Body of pancreas (tissue), 4 donors: ENCODE data around the gene ARHGEF11. TPM values are rescaled to one million over a fixed set of nuclear protein-coding genes. Genes with fewer than 3 reads are reported as not detected.

Experiments
- ATAC-seq: fragments of 150-250 bp; one replicate; pipeline ENCODE4 v1.9.1; 2016
- DNase-seq, 4 donors: peaks; one replicate each; pipeline ENCODE4 v3.0.0-alpha.2; 2019
- H3K27ac ChIP-seq, 4 donors: fragments of 200-600 bp; sonication (generic); 1 replicate in 3 of 4; 2 replicates in 1 of 4; pipeline versions ENCODE4 v1.5.1 to v1.6.1; 2016 to 2019; ENCODE audit warnings: mild to moderate bottlenecking in 1 of 4, mixed read lengths in 1 of 4, moderate library complexity in 1 of 4
- H3K27me3 ChIP-seq, 2 donors: fragments of 200-600 bp; sonication (generic); one replicate each; pipeline ENCODE4 v1.6.0; 2016; ENCODE audit warnings: mild to moderate bottlenecking in 1 of 2
- H3K36me3 ChIP-seq, 2 donors: fragments of 200-600 bp; sonication (generic); replicated peaks in 1 of 2; 2 replicates each; pipeline ENCODE4 v1.5.1; 2016; ENCODE audit warnings: low read depth in 2 of 2; ENCODE audit not compliant: insufficient read depth in 1 of 2
- H3K4me1 ChIP-seq: fragments of 200-600 bp; sonication (generic); one replicate; pipeline ENCODE4 v1.6.0; 2016
- H3K4me3 ChIP-seq, 2 donors: fragments of 200-600 bp; sonication (generic); 1 replicate in 1 of 2; 2 replicates in 1 of 2; pipeline ENCODE4 v1.5.1; 2016 to 2019
- H3K9me3 ChIP-seq, 3 donors: fragments of 200-600 bp; sonication (generic); 1 replicate in 2 of 3; 2 replicates in 1 of 3; pipeline ENCODE4 v1.5.1; 2016
- CTCF ChIP-seq, 7 experiments: fragments of 450-650 bp in 4 of 7; fragments of 200-600 bp in 3 of 7; sonication (generic) in 3 of 7; IDR thresholded peaks; one replicate each; pipeline ENCODE4 v1.5.1; 2016 to 2019; ENCODE audit warnings: antibody characterized with exemption in 7 of 7
- POLR2A ChIP-seq, 3 donors: fragments of 450-650 bp; IDR thresholded peaks; one replicate each; pipeline ENCODE4 v1.6.1; 2016; ENCODE audit warnings: antibody characterized with exemption in 3 of 3, mild to moderate bottlenecking in 2 of 3
- WGBS, 2 donors: methylation state at CpG; one replicate each; pipeline ENCODE4 v1.1.5; 2017; 5-methylcytosine and 5-hydroxymethylcytosine counted together
- intact Hi-C: fragments of 100-400 bp; cut with DNase I; formaldehyde crosslinking; loops from one replicate; pipeline ENCODE4 v1.15.1; 2023
- total RNA-seq, 2 donors: library from RNA; depleted of rRNA; stranded (reverse); fragments of >200 nt; gene quantifications; one replicate each; pipeline ENCODE4 v1.1.0, GENCODE V29; 2016

ARHGEF11 gene
- total RNA-seq, 2 donors from 2014 or later: 17.9 to 29.7 TPM

- WGBS, 2 donors: 82 to 85% methylated on average over 6 of the region's 6 CpGs
- ATAC-seq (no peak), DNase-seq (no peak)
- TF ChIP-seq CTCF (IDR thresholded peaks at IDR 0.05): no peak
- no peak for TF ChIP-seq POLR2A (IDR thresholded peaks at IDR 0.05)
- H3K4me3 ChIP-seq: no peak overlapping the region
- H3K36me3 ChIP-seq: peaks cover 0 to 11% of the 10 kb centered on the region in 2 donors
- H3K27me3 ChIP-seq: no peaks in the 10 kb centered on the region
- H3K9me3 ChIP-seq: no peaks in the 10 kb centered on the region
- intact Hi-C loops: no loop called here
- H3K27ac ChIP-seq: no peak overlapping the region
- no peaks in the 10 kb centered on the region for H3K4me1 ChIP-seq
Measured at GRCh38 chr1:156987715-156988114, 57.8 kb downstream of the ARHGEF11 start.

DNA sequence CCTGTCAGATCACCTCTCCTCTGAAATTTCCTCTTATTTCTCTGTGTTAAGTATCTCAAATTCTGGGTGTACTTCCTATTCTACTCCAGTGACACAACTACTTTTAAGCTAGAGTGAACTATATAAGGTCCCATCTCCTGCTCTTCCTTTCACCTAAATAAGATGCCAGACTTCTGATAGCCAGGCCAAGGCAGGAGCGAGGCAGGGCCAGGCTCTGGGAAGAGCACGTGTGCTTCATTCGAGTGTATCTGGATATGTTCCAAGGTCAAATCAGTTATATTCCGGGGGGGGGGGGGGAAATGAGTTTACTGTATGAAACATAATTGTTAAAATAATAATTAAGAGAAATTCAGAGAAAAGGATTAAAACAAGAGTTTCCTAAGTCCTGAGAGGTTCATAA lies 65.0 kb downstream of the ARHGEF11 start:
- ATAC-seq: no peak
- peaks cover 0 to 27% of the 10 kb centered on the region in 2 donors for H3K36me3 ChIP-seq

DNA sequence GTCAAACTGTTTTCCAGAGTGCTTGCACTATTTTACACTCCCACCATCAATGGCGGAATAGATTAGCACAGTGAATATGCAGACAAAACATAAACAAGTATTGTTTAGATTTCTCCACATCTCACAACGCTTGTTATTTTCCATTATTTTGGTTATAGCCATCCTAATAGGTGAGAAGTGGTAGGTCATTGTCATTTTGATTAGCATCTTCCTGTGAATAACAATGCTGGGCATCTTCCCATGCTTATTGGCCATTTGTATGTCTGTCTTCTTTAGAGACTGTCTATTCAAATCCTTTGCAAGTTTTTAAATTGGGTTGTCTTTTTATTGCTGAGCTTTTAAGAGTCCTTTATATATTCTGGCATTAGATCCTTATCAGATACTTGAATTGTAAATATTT lies 70.5 kb downstream of the ARHGEF11 start:
- Histone ChIP-seq H3K4me3 (no peak overlapping the region), H3K9me3 (no peaks in the 10 kb centered on the region), H3K27ac (no peak overlapping the region), H3K36me3 (peaks cover 0 to 22% of the 10 kb centered on the region in 2 donors), H3K4me1 (no peaks in the 10 kb centered on the region), H3K27me3 (no peaks in the 10 kb centered on the region)
- intact Hi-C loops: no loop called here
- TF ChIP-seq POLR2A (IDR thresholded peaks at IDR 0.05): no peak
- TF ChIP-seq CTCF (IDR thresholded peaks at IDR 0.05): no peak
- no peak for DNase-seq
- 73 to 76% methylated on average over 2 of the region's 2 CpGs for WGBS, 2 donors
- ATAC-seq: no peak

More for the DNA sequence above, 65.0 kb downstream of the ARHGEF11 start:
- no peaks in the 10 kb centered on the region for H3K27me3 ChIP-seq
- H3K4me1 ChIP-seq: no peaks in the 10 kb centered on the region
- H3K4me3 ChIP-seq: no peak overlapping the region
- H3K9me3 ChIP-seq: no peaks in the 10 kb centered on the region
- TF ChIP-seq POLR2A (IDR thresholded peaks at IDR 0.05) (no peak), CTCF (IDR thresholded peaks at IDR 0.05) (no peak)
- WGBS, 2 donors: 14% methylated on average over 4 of the region's 4 CpGs
- DNase-seq: no peak
- no peak overlapping the region for H3K27ac ChIP-seq
- intact Hi-C loops: no loop called here

DNA sequence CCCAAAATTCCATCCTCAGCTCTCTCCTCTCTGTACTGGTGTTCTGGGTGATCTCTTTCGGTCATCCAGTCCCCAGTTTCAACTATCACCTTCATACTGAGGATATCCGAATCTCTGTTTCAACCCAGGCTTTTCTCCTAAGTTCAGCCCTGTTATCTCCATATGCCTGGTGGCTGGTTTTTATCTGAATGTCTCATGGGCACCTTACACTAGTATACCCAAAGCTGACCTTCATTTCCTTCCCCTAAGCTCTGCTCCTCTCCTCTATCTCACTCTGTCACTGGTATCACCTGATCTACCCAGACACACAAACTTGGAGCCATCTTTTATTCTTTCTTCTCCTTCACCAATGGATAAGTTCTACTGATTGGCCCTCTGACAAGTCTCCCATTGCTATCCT lies 72.1 kb downstream of the ARHGEF11 start:
- no peak overlapping the region for H3K27ac ChIP-seq
- no peak for TF ChIP-seq CTCF (IDR thresholded peaks at IDR 0.05)
- no peak for TF ChIP-seq POLR2A (IDR thresholded peaks at IDR 0.05)
- ATAC-seq (no peak), DNase-seq (no peak)
- H3K36me3 ChIP-seq: peaks cover 0 to 22% of the 10 kb centered on the region in 2 donors
- H3K9me3 ChIP-seq: no peaks in the 10 kb centered on the region
- H3K27me3 ChIP-seq: no peaks in the 10 kb centered on the region
- no peaks in the 10 kb centered on the region for H3K4me1 ChIP-seq
- 92 to 95% methylated on average over 2 of the region's 2 CpGs for WGBS, 2 donors
- intact Hi-C loops: no loop called here
- H3K4me3 ChIP-seq: no peak overlapping the region

DNA sequence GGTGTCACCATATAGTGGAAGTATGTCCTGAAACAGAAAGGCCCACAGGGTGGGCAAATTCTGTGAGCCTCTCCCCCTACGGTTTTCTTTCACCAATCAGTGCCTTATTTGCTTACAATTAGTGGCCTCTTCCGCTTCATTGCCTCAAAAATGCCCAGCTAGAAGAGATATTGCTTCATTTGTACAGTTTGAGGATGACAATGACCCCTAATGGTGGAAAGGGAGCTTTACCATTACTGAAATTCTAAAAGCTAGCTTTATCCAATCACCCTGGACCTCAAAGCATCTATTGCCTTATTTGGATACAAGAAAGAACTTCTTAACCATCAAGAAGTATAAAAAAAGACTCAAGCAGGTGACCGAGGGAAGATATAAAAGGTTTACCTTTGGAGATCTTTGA lies 75.5 kb downstream of the ARHGEF11 start:
- peaks cover 0 to 5% of the 10 kb centered on the region in 2 donors for H3K36me3 ChIP-seq
- no peak overlapping the region for H3K4me3 ChIP-seq
- intact Hi-C loops: no loop called here
- no peaks in the 10 kb centered on the region for H3K4me1 ChIP-seq
- DNase-seq (no peak), ATAC-seq (no peak)
- no peak overlapping the region for H3K27ac ChIP-seq
- TF ChIP-seq CTCF (IDR thresholded peaks at IDR 0.05) (no peak), POLR2A (IDR thresholded peaks at IDR 0.05) (no peak)
- WGBS, 2 donors: 83 to 95% methylated on average over 3 of the region's 3 CpGs
- no peaks in the 10 kb centered on the region for H3K9me3 ChIP-seq
- H3K27me3 ChIP-seq: no peaks in the 10 kb centered on the region
